Right lobe of liver (tissue), 6 donors: Measurements from ENCODE around the gene COL25A1. TPM values are rescaled to one million over a fixed set of nuclear protein-coding genes. Genes with fewer than 3 reads are reported as not detected.
A peak's percentile ranks its signal among the peaks of the same experiment; 100 is the strongest.
"Not testable (repeated sequence)": the region's sequence is repeated elsewhere in the genome, so short reads cannot be mapped to it uniquely, and the experiment has no call there.

Experiments
- ATAC-seq, 4 donors: fragments of 200-7000 bp; cut with Tn5 transposase; one replicate each; pipeline ENCODE4 v1.9.1; 2020; ENCODE audit warnings: mild to moderate bottlenecking in 4 of 4, moderate library complexity in 4 of 4
- DNase-seq, 3 donors: peaks; one replicate each; pipeline ENCODE4 v3.0.0-alpha.2; 2020
- H3K27ac ChIP-seq, 3 donors: fragments of 200-600 bp; one replicate each; pipeline ENCODE4 v1.8.0; 2022
- H3K27me3 ChIP-seq, 2 donors: fragments of 200-600 bp; one replicate each; pipeline ENCODE4 v1.8.0; 2022
- H3K36me3 ChIP-seq, 4 donors: fragments of 200-600 bp; sonication (generic) in 1 of 4; one replicate each; pipeline versions ENCODE4 v1.5.1 to v1.8.0; 2017 to 2022; ENCODE audit warnings: control low read depth in 1 of 4
- H3K4me1 ChIP-seq, 4 donors: fragments of 200-600 bp; sonication (generic) in 1 of 4; one replicate each; pipeline versions ENCODE4 v1.5.1 to v1.8.0; 2017 to 2022; ENCODE audit warnings: control low read depth in 1 of 4
- H3K4me3 ChIP-seq, 3 donors: fragments of 200-600 bp; one replicate each; pipeline ENCODE4 v1.8.0; 2022
- H3K9me3 ChIP-seq, 4 donors: fragments of 200-600 bp; sonication (generic) in 1 of 4; one replicate each; pipeline versions ENCODE4 v1.5.1 to v1.8.0; 2017 to 2022; ENCODE audit warnings: control low read depth in 1 of 4
- POLR2A ChIP-seq: fragments of 450-650 bp; IDR thresholded peaks from one replicate; pipeline ENCODE4 v1.6.1; 2017; ENCODE audit warnings: antibody characterized with exemption, mild to moderate bottlenecking
- WGBS: methylation state at CpG from one replicate; pipeline ENCODE4 v1.1.6; 2018; ENCODE audit warnings: low coverage, low lambda C conversion rate; ENCODE audit not compliant: insufficient coverage; ENCODE audit errors: missing lambda C conversion rate; 5-methylcytosine and 5-hydroxymethylcytosine counted together
- intact Hi-C, 2 donors: fragments of 100-400 bp; cut with DNase I; formaldehyde crosslinking; loops; one replicate each; pipeline versions ENCODE4 v1.11.2 to v1.14.1; 2022
- total RNA-seq, 6 experiments: library from RNA; depleted of rRNA in 2 of 6; stranded (reverse); fragments of >200 nt in 2 of 6; fragmentation: NEBNext Ultra II Directional in 3 of 6; extraction: Animal tissue kit (Norgen Biotek cat#: 25700) in 3 of 6; gene quantifications; one replicate each; pipeline versions ENCODE4 v1.1.0 to v1.2.4, GENCODE V29; 2016 to 2023
- TF ChIP-seq, protein P1 (sequence below), 4 donors: fragments of 200-600 bp in 3 of 4; fragments of 450-650 bp in 1 of 4; IDR thresholded peaks; one replicate each; pipeline versions ENCODE4 v1.5.1 to v1.8.0; 2016 to 2022; ENCODE audit warnings: antibody characterized with exemption in 4 of 4, mild to moderate bottlenecking in 2 of 4
- donor health status: DM: no; HTN: yes; CAD: no.
- donor health status: DM: no; HTN: no; CAD: no.
- donor health status: DM: no; HTN: no; CAD: no.
- donor health status: DM: no; HTN: yes; CAD: no.
- donor health status: DM: no; HTN: yes; CAD: no.

The COL25A1 gene
- total RNA-seq, 6 experiments from 2014 or later, result 0.06 to 4.8 (median 1.3) TPM

DNA sequence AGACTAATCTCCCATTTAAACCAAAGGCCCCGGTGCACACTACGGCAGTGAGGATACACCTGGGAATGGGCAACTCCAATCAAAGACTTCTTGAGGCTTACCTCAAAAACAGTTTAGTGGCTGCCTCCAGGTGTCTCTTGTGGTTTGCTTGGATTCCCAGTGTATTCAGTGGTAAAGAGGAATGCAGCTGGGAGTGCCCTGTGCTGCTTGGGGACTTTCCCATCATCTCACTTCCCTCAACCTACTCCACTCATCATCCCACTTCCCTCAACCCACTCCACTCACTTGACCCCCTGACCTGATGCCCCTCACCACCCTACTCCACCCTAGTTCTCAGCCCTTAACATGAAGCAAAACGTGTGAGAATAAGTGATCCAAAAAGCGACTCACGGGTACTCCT is 362.3 kb downstream of the COL25A1 start:
- TF ChIP-seq POLR2A, result no peak
- TF ChIP-seq, protein P1, sequence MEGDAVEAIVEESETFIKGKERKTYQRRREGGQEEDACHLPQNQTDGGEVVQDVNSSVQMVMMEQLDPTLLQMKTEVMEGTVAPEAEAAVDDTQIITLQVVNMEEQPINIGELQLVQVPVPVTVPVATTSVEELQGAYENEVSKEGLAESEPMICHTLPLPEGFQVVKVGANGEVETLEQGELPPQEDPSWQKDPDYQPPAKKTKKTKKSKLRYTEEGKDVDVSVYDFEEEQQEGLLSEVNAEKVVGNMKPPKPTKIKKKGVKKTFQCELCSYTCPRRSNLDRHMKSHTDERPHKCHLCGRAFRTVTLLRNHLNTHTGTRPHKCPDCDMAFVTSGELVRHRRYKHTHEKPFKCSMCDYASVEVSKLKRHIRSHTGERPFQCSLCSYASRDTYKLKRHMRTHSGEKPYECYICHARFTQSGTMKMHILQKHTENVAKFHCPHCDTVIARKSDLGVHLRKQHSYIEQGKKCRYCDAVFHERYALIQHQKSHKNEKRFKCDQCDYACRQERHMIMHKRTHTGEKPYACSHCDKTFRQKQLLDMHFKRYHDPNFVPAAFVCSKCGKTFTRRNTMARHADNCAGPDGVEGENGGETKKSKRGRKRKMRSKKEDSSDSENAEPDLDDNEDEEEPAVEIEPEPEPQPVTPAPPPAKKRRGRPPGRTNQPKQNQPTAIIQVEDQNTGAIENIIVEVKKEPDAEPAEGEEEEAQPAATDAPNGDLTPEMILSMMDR (IDR thresholded peaks at IDR 0.05), result no peak
- Histone ChIP-seq H3K4me3 (no peak overlapping the region), H3K9me3 (no peaks in the 10 kb centered on the region), H3K4me1 (no peaks in the 10 kb centered on the region), H3K36me3 (no peaks in the 10 kb centered on the region), H3K27me3 (no peaks in the 10 kb centered on the region), H3K27ac (no peak overlapping the region)
- DNase-seq (no peak), ATAC-seq (no peak)
- 100% methylated on average over 2 of the region's 5 CpGs for WGBS
- intact Hi-C loops, result no loop called here

DNA sequence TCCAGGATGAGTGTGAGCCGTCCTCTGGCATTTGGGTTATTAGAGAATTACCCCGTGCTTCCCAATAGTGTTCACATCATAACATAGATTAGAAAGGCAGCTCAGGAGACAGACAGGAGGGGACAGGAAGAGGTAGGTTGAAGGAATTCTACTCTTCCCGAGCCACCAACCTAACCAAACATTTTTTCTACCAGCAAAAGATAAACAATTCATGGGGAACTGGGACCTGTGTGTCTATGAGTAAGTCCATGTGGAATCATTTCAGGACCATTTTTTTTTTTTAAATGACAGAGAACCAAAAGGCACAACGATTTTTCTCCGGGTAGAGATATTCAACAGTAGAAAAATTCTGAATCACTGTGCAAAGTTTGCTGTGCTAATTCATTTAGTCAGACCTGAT is 365.4 kb downstream of the COL25A1 start:
- ATAC-seq, result no peak
- DNase-seq, result no peak
- 52% methylated on average over 5 of the region's 5 CpGs for WGBS
- TF ChIP-seq POLR2A, result no peak
- TF ChIP-seq, protein P1 (IDR thresholded peaks at IDR 0.05), result no peak
- no peaks in the 10 kb centered on the region for H3K9me3 ChIP-seq
- no peaks in the 10 kb centered on the region for H3K4me1 ChIP-seq
- no peak overlapping the region for H3K4me3 ChIP-seq
- H3K27me3 ChIP-seq, result no peaks in the 10 kb centered on the region
- H3K27ac ChIP-seq, result no peak overlapping the region
- H3K36me3 ChIP-seq, result no peaks in the 10 kb centered on the region
- intact Hi-C loops, result no loop called here

DNA sequence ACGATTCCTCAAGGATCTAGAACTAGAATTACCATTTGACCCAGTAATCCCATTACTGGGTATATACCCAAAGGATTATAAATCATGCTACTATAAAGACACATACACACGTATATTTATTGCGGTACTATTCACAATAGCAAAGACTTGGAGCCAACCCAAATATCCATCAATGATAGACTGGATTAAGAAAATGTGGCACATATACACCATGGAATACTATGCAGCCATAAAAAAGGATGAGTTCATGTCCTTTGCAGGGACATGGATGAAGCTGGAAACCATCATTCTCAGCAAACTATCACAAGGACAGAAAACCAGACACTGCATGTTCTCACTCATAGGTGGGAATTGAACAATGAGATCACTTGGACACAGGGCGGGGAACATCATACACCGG is 368.5 kb downstream of the COL25A1 start:
- H3K27ac ChIP-seq, ATAC-seq, H3K36me3 ChIP-seq, H3K4me3 ChIP-seq, H3K4me1 ChIP-seq, intact Hi-C loops, H3K27me3 ChIP-seq, H3K9me3 ChIP-seq, DNase-seq: not testable (repeated sequence)
- WGBS, result 86% methylated on average over 5 of the region's 5 CpGs

DNA sequence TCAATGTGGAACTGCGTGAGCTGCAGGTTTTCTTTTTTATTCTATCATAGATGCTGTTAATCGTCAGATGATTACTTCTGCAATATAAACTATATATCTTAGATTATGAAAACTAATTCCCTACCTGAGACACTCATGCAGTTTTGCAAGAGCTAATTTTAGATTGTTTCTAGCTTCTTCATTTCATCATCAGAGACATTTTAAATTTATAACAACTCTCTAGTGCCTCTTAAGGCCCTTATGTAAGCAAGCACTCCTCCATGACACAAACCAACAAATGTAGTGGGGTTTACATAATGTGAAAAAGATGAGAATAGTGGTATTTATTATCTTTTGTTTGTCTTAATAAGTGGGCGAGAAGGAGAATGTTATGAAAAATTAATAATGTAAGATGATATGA is 369.4 kb downstream of the COL25A1 start:
- Histone ChIP-seq H3K27me3 (no peaks in the 10 kb centered on the region), H3K9me3 (no peaks in the 10 kb centered on the region), H3K27ac (no peak overlapping the region), H3K4me1 (no peaks in the 10 kb centered on the region), H3K36me3 (no peaks in the 10 kb centered on the region), H3K4me3 (no peak overlapping the region)
- WGBS, result 37% methylated on average over 3 of the region's 3 CpGs
- no peak for TF ChIP-seq POLR2A
- TF ChIP-seq, protein P1 (IDR thresholded peaks at IDR 0.05), result no peak
- DNase-seq (no peak), ATAC-seq (peak in 1 of 4 donors; percentile 26)
- intact Hi-C loops, result no loop called here

DNA sequence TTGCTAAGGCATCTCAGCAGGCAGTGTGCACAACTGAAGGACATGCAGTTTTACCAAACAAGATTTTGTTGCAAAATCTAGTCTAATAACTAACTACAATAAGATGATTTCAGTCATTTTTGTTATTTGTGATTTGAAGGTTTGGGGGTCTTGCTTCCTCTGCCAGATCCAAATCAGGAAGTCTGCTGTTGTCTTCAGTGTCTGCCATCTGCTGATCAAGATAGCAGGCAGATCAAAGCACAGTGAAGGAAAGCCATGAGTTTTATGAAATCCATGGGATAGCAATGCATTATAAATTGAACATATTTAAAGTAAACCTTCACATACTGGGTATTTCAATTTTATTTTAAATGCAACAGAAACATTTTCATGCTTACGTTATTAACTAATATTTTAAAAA is 370.5 kb downstream of the COL25A1 start:
- no peaks in the 10 kb centered on the region for H3K4me1 ChIP-seq
- no peaks in the 10 kb centered on the region for H3K27me3 ChIP-seq
- ATAC-seq (no peak), DNase-seq (no peak)
- no peak overlapping the region for H3K27ac ChIP-seq
- intact Hi-C loops, result no loop called here
- H3K4me3 ChIP-seq, result no peak overlapping the region
- H3K9me3 ChIP-seq, result no peaks in the 10 kb centered on the region
- 85% methylated on average over 1 of the region's 1 CpG for WGBS
- no peaks in the 10 kb centered on the region for H3K36me3 ChIP-seq
- no peak for TF ChIP-seq POLR2A
- TF ChIP-seq, protein P1 (IDR thresholded peaks at IDR 0.05), result no peak
